Dendritic cell treated with granulocyte-macrophage colony-stimulating factor and Interleukin-4, amounts not matched to agents 40 ng/mL and 50 ng/mL, for 4 days (primary cell): Measurements from ENCODE around the gene ZNF23.

ENCODE experiments used
- H3K27ac Mint-ChIP-seq: one replicate; pipeline ENCODE4 v1.8.0; 2022; ENCODE audit warnings: mild to moderate bottlenecking, mixed read lengths
- H3K27me3 Mint-ChIP-seq: one replicate; pipeline ENCODE4 v1.8.0; 2022; ENCODE audit warnings: mild to moderate bottlenecking, mixed read lengths
- H3K36me3 Mint-ChIP-seq: one replicate; pipeline ENCODE4 v1.8.0; 2022; ENCODE audit warnings: low read depth, mixed read lengths
- H3K4me1 Mint-ChIP-seq: one replicate; pipeline ENCODE4 v1.8.0; 2022; ENCODE audit warnings: low read depth, mixed read lengths
- H3K4me3 Mint-ChIP-seq: one replicate; pipeline ENCODE4 v1.8.0; 2022; ENCODE audit warnings: mild to moderate bottlenecking, moderate library complexity, mixed read lengths
- H3K9me3 Mint-ChIP-seq: one replicate; pipeline ENCODE4 v1.8.0; 2022; ENCODE audit warnings: mixed read lengths
- intact Hi-C: fragments of 100-400 bp; cut with micrococcal nuclease; formaldehyde crosslinking; loops from one replicate; pipeline ENCODE4 v1.15.0; 2022

Gene ZNF23

DNA sequence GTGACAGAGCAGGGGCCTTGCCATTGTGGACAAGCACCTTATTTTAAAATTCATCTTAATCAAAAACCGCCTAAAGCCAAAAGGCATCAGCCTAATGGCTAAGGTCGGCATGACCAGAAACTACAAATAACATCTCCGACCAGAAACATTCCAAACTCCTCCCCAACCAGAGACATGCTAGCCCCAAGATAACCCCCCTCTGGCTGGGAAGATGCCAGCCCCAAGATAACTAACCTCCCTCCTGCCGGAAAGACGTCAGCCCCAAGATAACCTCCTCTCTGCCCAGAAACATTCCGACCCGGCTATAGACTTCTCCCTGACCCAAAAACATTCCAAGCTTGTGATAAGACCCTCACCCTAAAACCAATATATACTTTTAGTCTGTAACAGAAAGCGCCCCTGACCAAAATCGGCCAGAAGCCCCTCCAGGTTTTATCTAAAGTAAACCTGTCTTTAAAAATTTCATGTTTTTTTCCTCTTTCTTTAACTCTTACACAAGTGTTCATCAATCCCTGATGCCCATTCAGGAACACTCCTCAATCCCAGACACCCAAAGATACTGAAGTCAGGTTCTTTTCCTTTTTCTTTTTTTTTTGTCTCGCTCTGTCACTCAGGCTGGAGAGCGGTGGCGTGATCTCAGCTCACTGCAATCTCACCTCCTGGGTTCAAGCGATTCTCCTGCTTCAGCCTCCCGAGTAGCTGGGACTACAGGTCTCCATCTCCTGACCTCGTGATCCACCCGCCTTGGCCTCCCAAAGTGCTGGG lies 52.9 kb downstream of the ZNF23 start:
- no peak overlapping the region for H3K4me3 Mint-ChIP-seq
- no peaks in the 10 kb centered on the region for H3K4me1 Mint-ChIP-seq

DNA sequence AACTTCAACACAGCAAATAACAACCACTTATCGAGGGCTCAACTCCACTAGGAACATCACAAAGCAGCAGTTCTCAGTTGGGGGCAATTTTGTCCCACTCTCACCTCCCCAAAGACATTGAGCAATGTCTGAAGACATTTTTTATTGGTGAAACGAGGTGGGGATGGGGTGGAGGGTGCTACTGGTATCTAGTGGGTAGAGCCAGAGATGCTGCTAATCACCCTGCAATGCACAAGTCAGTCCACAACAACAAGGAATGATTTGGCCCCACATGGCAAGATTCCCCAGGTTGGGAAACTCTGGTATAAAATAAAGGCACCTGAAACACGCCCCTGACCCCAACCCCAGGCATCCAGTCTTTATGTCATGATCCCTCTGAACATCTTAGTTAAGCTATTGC lies 53.5 kb downstream of the ZNF23 start:
- H3K4me1 Mint-ChIP-seq, result no peaks in the 10 kb centered on the region
- no peak overlapping the region for H3K4me3 Mint-ChIP-seq
- no peak overlapping the region for H3K27ac Mint-ChIP-seq
- H3K9me3 Mint-ChIP-seq, result peaks cover 14% of the 10 kb centered on the region
- H3K27me3 Mint-ChIP-seq, result peaks cover 48% of the 10 kb centered on the region
- intact Hi-C loops, result no loop called here
- H3K36me3 Mint-ChIP-seq, result no peaks in the 10 kb centered on the region

More for the DNA sequence above, 52.9 kb downstream of the ZNF23 start:
- intact Hi-C loops, result no loop called here
- H3K9me3 Mint-ChIP-seq, result peaks cover 10% of the 10 kb centered on the region
- no peak overlapping the region for H3K27ac Mint-ChIP-seq
- peaks cover 48% of the 10 kb centered on the region for H3K27me3 Mint-ChIP-seq
- no peaks in the 10 kb centered on the region for H3K36me3 Mint-ChIP-seq

DNA sequence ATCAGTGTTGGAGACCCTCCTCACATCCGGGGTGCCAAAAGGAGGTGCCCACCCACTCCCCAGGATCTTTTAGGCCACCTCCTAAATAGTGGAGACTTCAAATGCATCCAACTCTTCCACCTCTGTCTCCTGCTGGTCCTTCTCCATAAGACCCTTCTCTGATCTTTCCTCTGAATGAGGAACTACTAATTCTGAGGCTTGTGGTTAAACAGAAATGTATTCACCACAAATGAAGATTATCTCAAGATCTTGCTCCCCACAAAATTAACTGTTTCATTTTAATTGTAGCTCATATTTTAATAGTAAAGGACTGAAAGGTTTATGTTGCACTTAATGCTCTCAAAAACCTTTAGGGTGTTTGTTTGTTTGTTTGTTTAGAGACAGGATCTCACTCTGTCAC lies 54.3 kb downstream of the ZNF23 start:
- Mint-ChIP-seq H3K27me3 (peaks cover 49% of the 10 kb centered on the region), H3K9me3 (peaks cover 14% of the 10 kb centered on the region), H3K27ac (no peak overlapping the region), H3K4me3 (no peak overlapping the region), H3K4me1 (no peaks in the 10 kb centered on the region), H3K36me3 (no peaks in the 10 kb centered on the region)
- intact Hi-C loops, result no loop called here

DNA sequence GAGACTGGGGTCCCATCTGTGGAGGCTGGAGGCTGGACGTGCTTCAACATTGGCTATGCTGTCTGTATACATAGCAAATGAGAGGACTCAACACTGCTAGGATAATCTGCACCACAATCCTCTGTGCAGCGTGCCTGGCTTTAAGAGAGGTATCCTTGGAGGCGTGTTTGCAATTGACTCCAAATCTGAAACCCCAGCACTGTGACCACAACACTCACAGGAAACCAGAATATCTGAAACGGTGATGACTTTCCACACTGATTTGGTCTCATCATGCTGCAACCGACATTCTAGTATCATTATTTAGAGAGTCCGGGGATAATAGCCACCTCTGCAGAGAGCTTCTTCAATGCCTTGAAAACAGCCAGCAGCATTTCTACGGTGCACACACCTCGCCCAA lies 55.3 kb downstream of the ZNF23 start:
- intact Hi-C loops, result no loop called here
- Mint-ChIP-seq H3K27ac (no peak overlapping the region), H3K4me3 (no peak overlapping the region), H3K27me3 (peaks cover 48% of the 10 kb centered on the region), H3K4me1 (no peaks in the 10 kb centered on the region), H3K36me3 (no peaks in the 10 kb centered on the region), H3K9me3 (peaks cover 14% of the 10 kb centered on the region)

DNA sequence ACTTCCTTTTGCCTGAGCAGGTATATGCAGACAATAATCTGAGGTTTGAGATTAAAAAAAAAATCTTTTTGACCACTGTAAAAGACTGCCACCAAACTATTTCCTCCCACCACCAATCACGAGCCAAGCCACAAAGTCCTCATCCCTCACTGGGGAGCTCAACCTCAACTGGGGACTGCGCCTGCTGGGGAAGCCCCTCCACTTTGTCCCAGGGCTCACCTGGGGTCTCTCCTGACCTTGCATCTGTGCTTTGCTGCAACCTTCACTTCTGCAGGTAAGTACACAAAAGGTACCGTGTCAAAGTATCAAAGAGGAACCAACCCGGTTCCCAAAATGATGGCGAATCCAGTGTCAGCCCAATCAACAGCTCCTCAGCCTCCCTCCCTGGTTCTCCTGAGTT lies 55.7 kb downstream of the ZNF23 start:
- Mint-ChIP-seq H3K4me3 (no peak overlapping the region), H3K27ac (no peak overlapping the region), H3K9me3 (peaks cover 14% of the 10 kb centered on the region), H3K36me3 (no peaks in the 10 kb centered on the region), H3K4me1 (no peaks in the 10 kb centered on the region), H3K27me3 (peaks cover 44% of the 10 kb centered on the region)
- intact Hi-C loops, result no loop called here

DNA sequence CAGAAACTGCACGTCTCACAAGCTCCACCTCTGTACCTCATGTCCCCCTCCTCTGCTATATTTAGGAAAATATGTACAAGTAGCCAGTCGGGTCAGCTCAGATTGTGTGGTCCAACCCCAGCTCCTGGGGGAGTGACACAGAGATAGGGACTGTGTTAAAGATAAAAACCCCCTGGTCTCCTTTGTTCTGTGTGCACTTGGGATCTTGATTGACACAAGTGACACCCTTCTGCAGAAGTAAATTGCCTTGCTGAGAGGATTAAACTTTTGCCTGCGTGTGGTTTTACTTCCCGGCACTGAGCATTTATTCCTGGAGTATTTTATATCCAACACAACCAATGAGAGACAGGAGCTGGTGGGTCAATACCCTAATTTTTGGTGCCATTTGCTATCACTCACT lies 57.7 kb downstream of the ZNF23 start:
- Mint-ChIP-seq H3K36me3 (no peaks in the 10 kb centered on the region), H3K4me3 (no peak overlapping the region), H3K4me1 (no peaks in the 10 kb centered on the region), H3K27me3 (peaks cover 36% of the 10 kb centered on the region), H3K27ac (no peak overlapping the region), H3K9me3 (peaks cover 14% of the 10 kb centered on the region)
- intact Hi-C loops, result no loop called here

DNA sequence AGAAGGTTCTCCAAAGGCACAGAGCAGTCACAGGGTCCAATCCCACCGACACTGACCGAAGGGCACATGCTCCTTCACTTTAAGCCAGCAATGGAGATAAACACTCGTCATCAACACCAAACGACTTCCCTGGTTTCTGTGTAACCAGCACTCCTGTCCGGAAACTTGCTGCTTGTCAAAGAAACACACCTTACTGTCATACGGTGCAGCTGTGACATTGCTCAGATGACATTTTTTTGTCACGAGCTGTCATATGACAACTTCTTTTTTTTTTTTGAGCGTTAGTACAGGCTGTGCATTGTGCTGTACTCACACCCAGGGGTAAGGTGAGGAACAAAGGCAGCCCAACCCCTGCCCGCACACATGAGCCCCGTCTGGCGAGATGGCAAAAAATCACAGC lies 59.4 kb downstream of the ZNF23 start:
- Mint-ChIP-seq H3K36me3 (no peaks in the 10 kb centered on the region), H3K4me1 (no peaks in the 10 kb centered on the region), H3K9me3 (peaks cover 14% of the 10 kb centered on the region), H3K27ac (no peak overlapping the region), H3K4me3 (no peak overlapping the region), H3K27me3 (peaks cover 31% of the 10 kb centered on the region)
- intact Hi-C loops, result no loop called here

DNA sequence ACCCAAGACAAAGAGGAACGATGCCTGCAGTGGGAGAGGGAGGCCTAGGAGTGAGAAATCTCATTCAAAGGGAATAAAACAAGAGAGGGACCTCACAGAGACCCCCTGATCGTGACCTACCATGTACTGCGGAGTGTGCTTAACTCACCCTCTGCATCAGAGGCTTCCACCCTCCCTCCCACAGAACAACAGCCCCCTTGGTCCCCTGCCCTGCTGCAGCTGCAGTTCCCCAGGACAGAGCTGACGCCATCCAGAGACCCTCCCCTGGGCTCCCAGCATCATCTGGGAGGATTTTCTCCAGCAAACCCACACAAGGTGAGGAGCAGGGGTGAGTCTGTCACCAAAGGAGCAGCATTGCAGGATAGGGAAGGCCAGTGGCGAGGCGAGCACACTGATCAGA lies 60.0 kb downstream of the ZNF23 start:
- H3K27me3 Mint-ChIP-seq, result peaks cover 29% of the 10 kb centered on the region

DNA sequence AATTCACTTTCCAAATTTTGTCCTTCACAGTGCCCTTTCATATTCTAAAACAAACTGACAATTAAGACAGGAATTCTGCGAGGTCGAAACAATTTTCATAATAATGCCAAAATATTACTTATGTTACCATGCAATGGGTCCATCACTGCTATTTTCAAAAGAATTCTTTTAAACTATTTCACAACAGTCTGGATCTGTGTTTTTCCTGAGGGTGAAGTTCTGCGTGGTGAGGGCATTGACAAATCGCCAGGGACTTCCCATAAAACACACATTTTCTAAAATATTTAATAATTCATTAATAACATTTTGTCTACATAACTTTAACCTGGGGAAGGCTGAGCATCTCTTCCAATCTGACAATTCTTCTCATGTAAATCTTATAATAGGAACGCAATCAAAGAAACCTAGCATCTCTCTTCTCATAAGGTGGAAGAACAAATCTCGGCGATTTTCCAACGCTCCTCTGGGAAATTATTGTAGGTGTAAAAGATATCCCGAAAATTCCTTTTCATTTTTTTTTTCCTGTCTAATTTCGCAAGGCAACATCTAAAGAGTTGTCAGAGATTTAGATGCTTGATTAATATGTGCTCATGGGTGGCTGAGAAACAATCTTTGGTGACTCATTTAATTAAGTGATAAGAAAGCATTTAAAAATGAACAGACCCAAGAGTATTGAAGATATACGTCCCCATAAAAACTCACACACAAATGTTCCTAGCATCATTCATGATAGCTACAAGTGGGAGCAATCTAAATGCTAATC lies 62.1 kb downstream of the ZNF23 start:
- Mint-ChIP-seq H3K4me3 (no peak overlapping the region), H3K27ac (no peak overlapping the region), H3K27me3 (peaks cover 25% of the 10 kb centered on the region), H3K36me3 (no peaks in the 10 kb centered on the region), H3K4me1 (no peaks in the 10 kb centered on the region), H3K9me3 (peaks cover 13% of the 10 kb centered on the region)
- intact Hi-C loops, result no loop called here

More for the DNA sequence above, 60.0 kb downstream of the ZNF23 start:
- Mint-ChIP-seq H3K36me3 (no peaks in the 10 kb centered on the region), H3K4me3 (no peak overlapping the region), H3K27ac (no peak overlapping the region), H3K4me1 (no peaks in the 10 kb centered on the region), H3K9me3 (peaks cover 14% of the 10 kb centered on the region)
- intact Hi-C loops, result no loop called here
